ENCODE data around the gene TMEM123.

DNA sequence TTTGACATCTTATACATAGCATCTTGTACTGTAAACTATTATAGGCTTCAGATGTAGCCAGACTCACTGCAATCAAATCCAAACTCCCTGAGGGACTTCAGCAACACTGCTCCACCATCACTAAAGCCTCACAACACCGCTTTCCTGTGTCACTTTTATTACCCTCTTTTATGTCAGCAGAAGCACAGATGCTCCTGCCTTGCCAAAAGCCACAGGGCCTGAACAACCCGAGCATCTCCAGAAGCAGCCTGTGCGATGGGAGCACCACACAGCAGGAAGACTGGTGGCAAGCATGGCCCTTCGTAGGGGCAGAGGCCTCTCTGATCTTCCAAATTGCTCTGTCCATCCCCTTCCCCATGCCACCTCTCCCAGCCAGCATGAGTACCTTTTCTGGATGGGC lies 22.9 kb downstream of the TMEM123 start:
- TF ChIP-seq, protein P1, sequence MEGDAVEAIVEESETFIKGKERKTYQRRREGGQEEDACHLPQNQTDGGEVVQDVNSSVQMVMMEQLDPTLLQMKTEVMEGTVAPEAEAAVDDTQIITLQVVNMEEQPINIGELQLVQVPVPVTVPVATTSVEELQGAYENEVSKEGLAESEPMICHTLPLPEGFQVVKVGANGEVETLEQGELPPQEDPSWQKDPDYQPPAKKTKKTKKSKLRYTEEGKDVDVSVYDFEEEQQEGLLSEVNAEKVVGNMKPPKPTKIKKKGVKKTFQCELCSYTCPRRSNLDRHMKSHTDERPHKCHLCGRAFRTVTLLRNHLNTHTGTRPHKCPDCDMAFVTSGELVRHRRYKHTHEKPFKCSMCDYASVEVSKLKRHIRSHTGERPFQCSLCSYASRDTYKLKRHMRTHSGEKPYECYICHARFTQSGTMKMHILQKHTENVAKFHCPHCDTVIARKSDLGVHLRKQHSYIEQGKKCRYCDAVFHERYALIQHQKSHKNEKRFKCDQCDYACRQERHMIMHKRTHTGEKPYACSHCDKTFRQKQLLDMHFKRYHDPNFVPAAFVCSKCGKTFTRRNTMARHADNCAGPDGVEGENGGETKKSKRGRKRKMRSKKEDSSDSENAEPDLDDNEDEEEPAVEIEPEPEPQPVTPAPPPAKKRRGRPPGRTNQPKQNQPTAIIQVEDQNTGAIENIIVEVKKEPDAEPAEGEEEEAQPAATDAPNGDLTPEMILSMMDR (conservative IDR thresholded peaks at IDR 0.05; ENCODE audit: low read depth, low read length) = no peak
- no peak for TF ChIP-seq EZH2 (IDR thresholded peaks at IDR 0.05; ENCODE audit: borderline replicate concordance, low read depth, low read length, poor library complexity, severe bottlenecking)

All from A673 (cell line).